K562 (cell line): ENCODE results near the gene STMN3.

Experiments
- MCM5 ChIP-seq: fragments of 450-650 bp; IDR thresholded peaks from 2 replicates; pipeline ENCODE4 v1.6.1; 2016; ENCODE audit warnings: low read depth
- MED1 ChIP-seq: sonication (generic); formaldehyde crosslinking; IDR thresholded peaks from 2 replicates; pipeline ENCODE4 v1.8.1; 2023; ENCODE audit warnings: missing genetic modification reagents, borderline replicate concordance
- YY1 ChIP-seq, 3 experiments: IDR thresholded peaks; 2 replicates each; pipeline ENCODE4 v1.6.1; 2011; ENCODE audit warnings: low read length in 2 of 3, mild to moderate bottlenecking in 2 of 3, moderate library complexity in 2 of 3, borderline replicate concordance in 1 of 3, control low read depth in 1 of 3, low read depth in 1 of 3; ENCODE audit not compliant: insufficient read depth in 3 of 3, insufficient replicate concordance in 2 of 3, control insufficient read depth in 1 of 3, insufficient read length in 1 of 3; ENCODE audit errors: extremely low read depth in 1 of 3

- TF ChIP-seq YY1 (IDR thresholded peaks at IDR 0.05; ENCODE audit: borderline replicate concordance in 1 of 3, control insufficient read depth in 1 of 3, extremely low read depth in 1 of 3, insufficient read depth in 3 of 3, insufficient read length in 1 of 3, insufficient replicate concordance in 2 of 3, low read depth in 1 of 3, low read length in 2 of 3), result no peak
- no peak for TF ChIP-seq MCM5
- no peak for TF ChIP-seq MED1 (CRISPR knock-in tag)
Observed at GRCh38 chr20:63675681-63676368, 22.6 kb upstream of the STMN3 start.
